Measurements from ENCODE around the gene ST7.

DNA sequence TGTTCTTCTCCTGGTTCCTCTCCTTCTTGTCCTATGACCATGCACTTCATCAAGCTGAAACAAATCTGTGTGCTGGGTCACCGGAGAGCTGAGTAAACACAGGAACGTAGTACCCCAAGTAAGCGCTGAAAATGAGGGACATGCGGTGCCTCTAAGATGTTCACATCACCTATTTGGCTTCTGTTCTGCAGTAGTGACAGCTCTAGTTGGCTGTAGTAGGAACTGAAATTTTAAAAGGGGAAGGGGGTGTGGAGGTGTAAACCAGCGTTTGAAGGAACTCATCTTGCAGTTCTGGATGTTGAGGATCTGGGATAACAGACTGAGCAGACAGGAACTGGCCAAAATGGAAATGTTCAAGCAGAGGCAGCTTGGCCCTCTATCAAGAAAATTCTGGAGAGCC lies 284.3 kb downstream of the ST7 start:
- no peak for TF ChIP-seq POLR2AphosphoS5 (IDR thresholded peaks at IDR 0.05)
- TF ChIP-seq, protein P1, sequence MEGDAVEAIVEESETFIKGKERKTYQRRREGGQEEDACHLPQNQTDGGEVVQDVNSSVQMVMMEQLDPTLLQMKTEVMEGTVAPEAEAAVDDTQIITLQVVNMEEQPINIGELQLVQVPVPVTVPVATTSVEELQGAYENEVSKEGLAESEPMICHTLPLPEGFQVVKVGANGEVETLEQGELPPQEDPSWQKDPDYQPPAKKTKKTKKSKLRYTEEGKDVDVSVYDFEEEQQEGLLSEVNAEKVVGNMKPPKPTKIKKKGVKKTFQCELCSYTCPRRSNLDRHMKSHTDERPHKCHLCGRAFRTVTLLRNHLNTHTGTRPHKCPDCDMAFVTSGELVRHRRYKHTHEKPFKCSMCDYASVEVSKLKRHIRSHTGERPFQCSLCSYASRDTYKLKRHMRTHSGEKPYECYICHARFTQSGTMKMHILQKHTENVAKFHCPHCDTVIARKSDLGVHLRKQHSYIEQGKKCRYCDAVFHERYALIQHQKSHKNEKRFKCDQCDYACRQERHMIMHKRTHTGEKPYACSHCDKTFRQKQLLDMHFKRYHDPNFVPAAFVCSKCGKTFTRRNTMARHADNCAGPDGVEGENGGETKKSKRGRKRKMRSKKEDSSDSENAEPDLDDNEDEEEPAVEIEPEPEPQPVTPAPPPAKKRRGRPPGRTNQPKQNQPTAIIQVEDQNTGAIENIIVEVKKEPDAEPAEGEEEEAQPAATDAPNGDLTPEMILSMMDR (IDR thresholded peaks at IDR 0.05), result no peak
